Testis (tissue), 3 donors: ENCODE measurements around the gene ZBTB43. TPM values are rescaled to one million over a fixed set of nuclear protein-coding genes. Genes with fewer than 3 reads are reported as not detected.
"Not testable (repeated sequence)": the region's sequence is repeated elsewhere in the genome, so short reads cannot be mapped to it uniquely, and the experiment has no call there.

Experiments
- DNase-seq: peaks from one replicate; pipeline ENCODE4 v3.0.0-alpha.2; 2019
- H3K27ac ChIP-seq, 2 donors: fragments of 200-600 bp; sonication (generic); one replicate each; pipeline ENCODE4 v1.5.1; 2019
- H3K27me3 ChIP-seq: fragments of 200-600 bp; sonication (generic); one replicate; pipeline ENCODE4 v1.5.1; 2019
- H3K36me3 ChIP-seq: fragments of 200-600 bp; sonication (generic); one replicate; pipeline ENCODE4 v1.5.1; 2017; ENCODE audit warnings: low read depth; ENCODE audit errors: missing control alignments
- H3K4me1 ChIP-seq: fragments of 200-600 bp; sonication (generic); one replicate; pipeline ENCODE4 v1.5.1; 2019
- H3K4me3 ChIP-seq, 2 donors: fragments of 200-600 bp; sonication (generic); one replicate each; pipeline ENCODE4 v1.5.1; 2017 to 2019
- H3K9me3 ChIP-seq: fragments of 200-600 bp; sonication (generic); one replicate; pipeline ENCODE4 v1.5.1; 2017
- CTCF ChIP-seq, 3 experiments: fragments of 450-650 bp in 2 of 3; fragments of 200-600 bp in 1 of 3; sonication (generic) in 1 of 3; IDR thresholded peaks; one replicate each; pipeline ENCODE4 v1.5.1; 2016 to 2019; ENCODE audit warnings: antibody characterized with exemption in 3 of 3, mild to moderate bottlenecking in 2 of 3, moderate library complexity in 1 of 3
- POLR2A ChIP-seq: fragments of 450-650 bp; IDR thresholded peaks from one replicate; pipeline ENCODE4 v1.6.1; 2017; ENCODE audit warnings: antibody characterized with exemption, mild to moderate bottlenecking, moderate library complexity
- WGBS, 2 donors: methylation state at CpG; one replicate each; pipeline ENCODE4 v1.1.5; 2018; 5-methylcytosine and 5-hydroxymethylcytosine counted together
- intact Hi-C: fragments of 100-400 bp; cut with DNase I; formaldehyde crosslinking; loops from one replicate; pipeline ENCODE4 v1.15.1; 2023; ENCODE audit warnings: low total_unique reads
- polyA plus RNA-seq: library from polyadenylated mRNA; stranded (reverse); fragments of 350-450 nt; fragmentation: Illumina TruSeq; extraction: RNeasy Lipid Tissue Mini Kit (QIAGEN cat#74804); gene quantifications from one replicate; pipeline ENCODE4 v1.2.3, GENCODE V29; 2014; ENCODE audit warnings: low read depth, low replicate concordance; ENCODE audit not compliant: insufficient read depth
- total RNA-seq, 2 donors: library from RNA; depleted of rRNA; stranded (reverse); fragments of >200 nt; gene quantifications; one replicate each; pipeline ENCODE4 v1.2.3, GENCODE V29; 2016

ZBTB43 gene
- total and polyA plus RNA-seq, 3 donors from 2014 or later: 32.7 to 40.6 (median 40.3) TPM

GRCh38 chr9:126782053-126782388 is 22.8 kb upstream of the ZBTB43 start:
- H3K4me1 ChIP-seq: no peaks in the 10 kb centered on the region
- no peak overlapping the region for H3K27ac ChIP-seq
- no peaks in the 10 kb centered on the region for H3K9me3 ChIP-seq
- TF ChIP-seq CTCF (IDR thresholded peaks at IDR 0.05) (no peak), POLR2A (no peak)
- DNase-seq: no peak
- intact Hi-C loops: loop anchor here (10.0 kb wide), 1 partner anchor 77 kb away; no protein-coding TSS in a partner anchor
- no peaks in the 10 kb centered on the region for H3K36me3 ChIP-seq
- WGBS, 2 donors: 33 to 34% methylated on average over 4 of the region's 4 CpGs
- no peaks in the 10 kb centered on the region for H3K27me3 ChIP-seq
- H3K4me3 ChIP-seq: no peak overlapping the region

- intact Hi-C loops: loop anchor here (10.0 kb wide), 1 partner anchor 79 kb away; no protein-coding TSS in a partner anchor
Observed at GRCh38 chr9:126783949-126784348, 20.9 kb upstream of the ZBTB43 start.

GRCh38 chr9:126784401-126784800 is 20.4 kb upstream of the ZBTB43 start:
- no peak for DNase-seq
- intact Hi-C loops: loop anchor here (10.0 kb wide), 1 partner anchor 80 kb away; no protein-coding TSS in a partner anchor
- no peaks in the 10 kb centered on the region for H3K4me1 ChIP-seq
- H3K27ac ChIP-seq: no peak overlapping the region
- no peak for TF ChIP-seq CTCF (IDR thresholded peaks at IDR 0.05)
- no peak for TF ChIP-seq POLR2A
- H3K9me3 ChIP-seq: no peaks in the 10 kb centered on the region
- no peaks in the 10 kb centered on the region for H3K27me3 ChIP-seq
- no peaks in the 10 kb centered on the region for H3K36me3 ChIP-seq
- WGBS, 2 donors: 96 to 97% methylated on average over 11 of the region's 11 CpGs
- H3K4me3 ChIP-seq: no peak overlapping the region

More at GRCh38 chr9:126783949-126784348, 20.9 kb upstream of the ZBTB43 start:
- 44 to 50% methylated on average over 1 of the region's 1 CpG for WGBS, 2 donors
- no peak overlapping the region for H3K27ac ChIP-seq
- TF ChIP-seq CTCF (IDR thresholded peaks at IDR 0.05) (no peak), POLR2A (no peak)
- no peak overlapping the region for H3K4me3 ChIP-seq
- H3K9me3 ChIP-seq: no peaks in the 10 kb centered on the region
- no peaks in the 10 kb centered on the region for H3K27me3 ChIP-seq
- no peak for DNase-seq
- no peaks in the 10 kb centered on the region for H3K4me1 ChIP-seq
- no peaks in the 10 kb centered on the region for H3K36me3 ChIP-seq

GRCh38 chr9:126784841-126785240 is 20.0 kb upstream of the ZBTB43 start:
- WGBS, 2 donors: 86 to 88% methylated on average over 6 of the region's 6 CpGs
- not testable (repeated sequence) for H3K4me3 ChIP-seq, H3K27me3 ChIP-seq, H3K4me1 ChIP-seq, DNase-seq, H3K36me3 ChIP-seq, H3K27ac ChIP-seq, H3K9me3 ChIP-seq
- intact Hi-C loops: loop anchor here (10.0 kb wide), 1 partner anchor 80 kb away; no protein-coding TSS in a partner anchor

- no peak for DNase-seq
- no peak overlapping the region for H3K27ac ChIP-seq
- WGBS, 2 donors: 51 to 62% methylated on average over 2 of the region's 2 CpGs
Observed at GRCh38 chr9:126788046-126788445, 16.8 kb upstream of the ZBTB43 start.

More at GRCh38 chr9:126788046-126788445, 16.8 kb upstream of the ZBTB43 start:
- intact Hi-C loops: loop anchor here (10.0 kb wide), 1 partner anchor 83 kb away; no protein-coding TSS in a partner anchor
- TF ChIP-seq CTCF (IDR thresholded peaks at IDR 0.05) (no peak), POLR2A (no peak)
- Histone ChIP-seq H3K27me3 (no peaks in the 10 kb centered on the region), H3K9me3 (no peaks in the 10 kb centered on the region), H3K4me3 (no peak overlapping the region), H3K36me3 (no peaks in the 10 kb centered on the region), H3K4me1 (no peaks in the 10 kb centered on the region)
